SK-N-SH treated with all-trans-retinoic acid at 6 μM for 48 hours (cell line): ENCODE data around the gene GRXCR1.

Source experiments
- BACH2 ChIP-seq: fragments of 250-450 bp; sonication (Bioruptor Pico); IDR thresholded peaks from 2 replicates; pipeline ENCODE4 v1.9.0; 2021; ENCODE audit warnings: mild to moderate bottlenecking, borderline replicate concordance
- TCF4 ChIP-seq: fragments of 250-450 bp; sonication (Bioruptor Pico); IDR thresholded peaks from 2 replicates; pipeline ENCODE4 v1.8.0; 2021; ENCODE audit warnings: mild to moderate bottlenecking, moderate library complexity, borderline replicate concordance
- ZNF565 ChIP-seq: fragments of 450-650 bp; formaldehyde crosslinking; conservative IDR thresholded peaks from 2 replicates; pipeline ENCODE4 v1.5.0; 2020; ENCODE audit warnings: low read depth, mild to moderate bottlenecking, moderate library complexity
- ZNF8 ChIP-seq: fragments of 450-650 bp; formaldehyde crosslinking; IDR thresholded peaks from 2 replicates; pipeline ENCODE4 v1.5.0; 2020; ENCODE audit warnings: mild to moderate bottlenecking, moderate library complexity
- TF ChIP-seq, protein P1 (sequence below): fragments of 250-450 bp; sonication (Bioruptor Pico); IDR thresholded peaks from 2 replicates; pipeline ENCODE4 v1.8.0; 2020; ENCODE audit warnings: mild to moderate bottlenecking, moderate library complexity, borderline replicate concordance
- TF ChIP-seq, protein P2 (sequence below): fragments of 250-450 bp; sonication (Bioruptor Pico); IDR thresholded peaks from 2 replicates; pipeline ENCODE4 v1.8.0; 2021; ENCODE audit warnings: low read depth, mild to moderate bottlenecking, moderate library complexity, borderline replicate concordance
- TF ChIP-seq, protein P3 (sequence below): fragments of 250-450 bp; sonication (Bioruptor Pico); IDR thresholded peaks from 2 replicates; pipeline ENCODE4 v1.5.1; 2020; ENCODE audit warnings: low read depth, mild to moderate bottlenecking, moderate library complexity
- TF ChIP-seq, protein P4 (sequence below): fragments of 250-450 bp; sonication (Bioruptor Pico); IDR thresholded peaks from 2 replicates; pipeline ENCODE4 v1.5.0; 2020; ENCODE audit warnings: mild to moderate bottlenecking, moderate library complexity

DNA sequence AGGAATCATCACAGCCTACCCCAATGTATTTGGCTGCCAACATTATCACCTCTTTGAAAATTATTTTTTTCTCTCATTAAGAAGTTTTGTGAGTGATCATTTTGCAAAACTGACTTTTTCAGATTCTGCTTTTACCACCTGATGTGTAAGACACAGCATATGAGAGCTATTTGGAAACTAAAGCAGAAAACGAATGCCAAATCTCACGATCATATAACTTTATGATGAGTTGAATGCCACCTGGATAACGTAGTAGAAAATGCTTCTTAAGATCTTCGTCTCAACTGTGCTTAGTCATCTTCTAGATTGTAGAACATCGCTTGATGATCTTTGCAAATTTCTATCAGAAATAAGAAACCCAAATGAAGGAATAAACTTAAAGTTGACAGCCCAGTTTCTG, 21.3 kb upstream of the GRXCR1 start:
- TF ChIP-seq, protein P1, sequence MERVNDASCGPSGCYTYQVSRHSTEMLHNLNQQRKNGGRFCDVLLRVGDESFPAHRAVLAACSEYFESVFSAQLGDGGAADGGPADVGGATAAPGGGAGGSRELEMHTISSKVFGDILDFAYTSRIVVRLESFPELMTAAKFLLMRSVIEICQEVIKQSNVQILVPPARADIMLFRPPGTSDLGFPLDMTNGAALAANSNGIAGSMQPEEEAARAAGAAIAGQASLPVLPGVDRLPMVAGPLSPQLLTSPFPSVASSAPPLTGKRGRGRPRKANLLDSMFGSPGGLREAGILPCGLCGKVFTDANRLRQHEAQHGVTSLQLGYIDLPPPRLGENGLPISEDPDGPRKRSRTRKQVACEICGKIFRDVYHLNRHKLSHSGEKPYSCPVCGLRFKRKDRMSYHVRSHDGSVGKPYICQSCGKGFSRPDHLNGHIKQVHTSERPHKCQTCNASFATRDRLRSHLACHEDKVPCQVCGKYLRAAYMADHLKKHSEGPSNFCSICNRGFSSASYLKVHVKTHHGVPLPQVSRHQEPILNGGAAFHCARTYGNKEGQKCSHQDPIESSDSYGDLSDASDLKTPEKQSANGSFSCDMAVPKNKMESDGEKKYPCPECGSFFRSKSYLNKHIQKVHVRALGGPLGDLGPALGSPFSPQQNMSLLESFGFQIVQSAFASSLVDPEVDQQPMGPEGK, result no peak
- TF ChIP-seq BACH2 (CRISPR knock-in tag) (no peak), ZNF8 (CRISPR knock-in tag) (no peak), TCF4 (CRISPR knock-in tag) (no peak), ZNF565 (CRISPR knock-in tag) (no peak)
- TF ChIP-seq, protein P2, sequence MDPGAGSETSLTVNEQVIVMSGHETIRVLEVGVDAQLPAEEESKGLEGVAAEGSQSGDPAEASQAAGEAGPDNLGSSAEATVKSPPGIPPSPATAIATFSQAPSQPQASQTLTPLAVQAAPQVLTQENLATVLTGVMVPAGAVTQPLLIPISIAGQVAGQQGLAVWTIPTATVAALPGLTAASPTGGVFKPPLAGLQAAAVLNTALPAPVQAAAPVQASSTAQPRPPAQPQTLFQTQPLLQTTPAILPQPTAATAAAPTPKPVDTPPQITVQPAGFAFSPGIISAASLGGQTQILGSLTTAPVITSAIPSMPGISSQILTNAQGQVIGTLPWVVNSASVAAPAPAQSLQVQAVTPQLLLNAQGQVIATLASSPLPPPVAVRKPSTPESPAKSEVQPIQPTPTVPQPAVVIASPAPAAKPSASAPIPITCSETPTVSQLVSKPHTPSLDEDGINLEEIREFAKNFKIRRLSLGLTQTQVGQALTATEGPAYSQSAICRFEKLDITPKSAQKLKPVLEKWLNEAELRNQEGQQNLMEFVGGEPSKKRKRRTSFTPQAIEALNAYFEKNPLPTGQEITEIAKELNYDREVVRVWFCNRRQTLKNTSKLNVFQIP (CRISPR knock-in tag), result no peak
- TF ChIP-seq, protein P3, sequence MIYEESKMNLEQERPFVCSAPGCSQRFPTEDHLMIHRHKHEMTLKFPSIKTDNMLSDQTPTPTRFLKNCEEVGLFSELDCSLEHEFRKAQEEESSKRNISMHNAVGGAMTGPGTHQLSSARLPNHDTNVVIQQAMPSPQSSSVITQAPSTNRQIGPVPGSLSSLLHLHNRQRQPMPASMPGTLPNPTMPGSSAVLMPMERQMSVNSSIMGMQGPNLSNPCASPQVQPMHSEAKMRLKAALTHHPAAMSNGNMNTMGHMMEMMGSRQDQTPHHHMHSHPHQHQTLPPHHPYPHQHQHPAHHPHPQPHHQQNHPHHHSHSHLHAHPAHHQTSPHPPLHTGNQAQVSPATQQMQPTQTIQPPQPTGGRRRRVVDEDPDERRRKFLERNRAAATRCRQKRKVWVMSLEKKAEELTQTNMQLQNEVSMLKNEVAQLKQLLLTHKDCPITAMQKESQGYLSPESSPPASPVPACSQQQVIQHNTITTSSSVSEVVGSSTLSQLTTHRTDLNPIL, result no peak
- TF ChIP-seq, protein P4, sequence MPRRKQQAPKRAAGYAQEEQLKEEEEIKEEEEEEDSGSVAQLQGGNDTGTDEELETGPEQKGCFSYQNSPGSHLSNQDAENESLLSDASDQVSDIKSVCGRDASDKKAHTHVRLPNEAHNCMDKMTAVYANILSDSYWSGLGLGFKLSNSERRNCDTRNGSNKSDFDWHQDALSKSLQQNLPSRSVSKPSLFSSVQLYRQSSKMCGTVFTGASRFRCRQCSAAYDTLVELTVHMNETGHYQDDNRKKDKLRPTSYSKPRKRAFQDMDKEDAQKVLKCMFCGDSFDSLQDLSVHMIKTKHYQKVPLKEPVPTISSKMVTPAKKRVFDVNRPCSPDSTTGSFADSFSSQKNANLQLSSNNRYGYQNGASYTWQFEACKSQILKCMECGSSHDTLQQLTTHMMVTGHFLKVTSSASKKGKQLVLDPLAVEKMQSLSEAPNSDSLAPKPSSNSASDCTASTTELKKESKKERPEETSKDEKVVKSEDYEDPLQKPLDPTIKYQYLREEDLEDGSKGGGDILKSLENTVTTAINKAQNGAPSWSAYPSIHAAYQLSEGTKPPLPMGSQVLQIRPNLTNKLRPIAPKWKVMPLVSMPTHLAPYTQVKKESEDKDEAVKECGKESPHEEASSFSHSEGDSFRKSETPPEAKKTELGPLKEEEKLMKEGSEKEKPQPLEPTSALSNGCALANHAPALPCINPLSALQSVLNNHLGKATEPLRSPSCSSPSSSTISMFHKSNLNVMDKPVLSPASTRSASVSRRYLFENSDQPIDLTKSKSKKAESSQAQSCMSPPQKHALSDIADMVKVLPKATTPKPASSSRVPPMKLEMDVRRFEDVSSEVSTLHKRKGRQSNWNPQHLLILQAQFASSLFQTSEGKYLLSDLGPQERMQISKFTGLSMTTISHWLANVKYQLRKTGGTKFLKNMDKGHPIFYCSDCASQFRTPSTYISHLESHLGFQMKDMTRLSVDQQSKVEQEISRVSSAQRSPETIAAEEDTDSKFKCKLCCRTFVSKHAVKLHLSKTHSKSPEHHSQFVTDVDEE (CRISPR knock-in tag), result no peak
